GM12872 (cell line): ENCODE data around the gene SAA2.

Experiments
- TF ChIP-seq, protein P1 (sequence below): IDR thresholded peaks from 3 replicates; pipeline ENCODE4 v1.5.1; 2011; ENCODE audit warnings: low read depth, mild to moderate bottlenecking, low read length, moderate library complexity; ENCODE audit not compliant: insufficient read depth

SAA2 gene

GRCh38 chr11:18239655-18240054 lies 8.8 kb downstream of the SAA2 start:
- TF ChIP-seq, protein P1, sequence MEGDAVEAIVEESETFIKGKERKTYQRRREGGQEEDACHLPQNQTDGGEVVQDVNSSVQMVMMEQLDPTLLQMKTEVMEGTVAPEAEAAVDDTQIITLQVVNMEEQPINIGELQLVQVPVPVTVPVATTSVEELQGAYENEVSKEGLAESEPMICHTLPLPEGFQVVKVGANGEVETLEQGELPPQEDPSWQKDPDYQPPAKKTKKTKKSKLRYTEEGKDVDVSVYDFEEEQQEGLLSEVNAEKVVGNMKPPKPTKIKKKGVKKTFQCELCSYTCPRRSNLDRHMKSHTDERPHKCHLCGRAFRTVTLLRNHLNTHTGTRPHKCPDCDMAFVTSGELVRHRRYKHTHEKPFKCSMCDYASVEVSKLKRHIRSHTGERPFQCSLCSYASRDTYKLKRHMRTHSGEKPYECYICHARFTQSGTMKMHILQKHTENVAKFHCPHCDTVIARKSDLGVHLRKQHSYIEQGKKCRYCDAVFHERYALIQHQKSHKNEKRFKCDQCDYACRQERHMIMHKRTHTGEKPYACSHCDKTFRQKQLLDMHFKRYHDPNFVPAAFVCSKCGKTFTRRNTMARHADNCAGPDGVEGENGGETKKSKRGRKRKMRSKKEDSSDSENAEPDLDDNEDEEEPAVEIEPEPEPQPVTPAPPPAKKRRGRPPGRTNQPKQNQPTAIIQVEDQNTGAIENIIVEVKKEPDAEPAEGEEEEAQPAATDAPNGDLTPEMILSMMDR = no peak

- TF ChIP-seq, protein P1 = no peak
Observed at GRCh38 chr11:18236664-18237356, 11.7 kb downstream of the SAA2 start, which contains the start of gene SAA4. Gene SAA4, minus strand, starts transcription at chr11:18236802. Its CDS starts 876 bp downstream, at chr11:18235926.

DNA sequence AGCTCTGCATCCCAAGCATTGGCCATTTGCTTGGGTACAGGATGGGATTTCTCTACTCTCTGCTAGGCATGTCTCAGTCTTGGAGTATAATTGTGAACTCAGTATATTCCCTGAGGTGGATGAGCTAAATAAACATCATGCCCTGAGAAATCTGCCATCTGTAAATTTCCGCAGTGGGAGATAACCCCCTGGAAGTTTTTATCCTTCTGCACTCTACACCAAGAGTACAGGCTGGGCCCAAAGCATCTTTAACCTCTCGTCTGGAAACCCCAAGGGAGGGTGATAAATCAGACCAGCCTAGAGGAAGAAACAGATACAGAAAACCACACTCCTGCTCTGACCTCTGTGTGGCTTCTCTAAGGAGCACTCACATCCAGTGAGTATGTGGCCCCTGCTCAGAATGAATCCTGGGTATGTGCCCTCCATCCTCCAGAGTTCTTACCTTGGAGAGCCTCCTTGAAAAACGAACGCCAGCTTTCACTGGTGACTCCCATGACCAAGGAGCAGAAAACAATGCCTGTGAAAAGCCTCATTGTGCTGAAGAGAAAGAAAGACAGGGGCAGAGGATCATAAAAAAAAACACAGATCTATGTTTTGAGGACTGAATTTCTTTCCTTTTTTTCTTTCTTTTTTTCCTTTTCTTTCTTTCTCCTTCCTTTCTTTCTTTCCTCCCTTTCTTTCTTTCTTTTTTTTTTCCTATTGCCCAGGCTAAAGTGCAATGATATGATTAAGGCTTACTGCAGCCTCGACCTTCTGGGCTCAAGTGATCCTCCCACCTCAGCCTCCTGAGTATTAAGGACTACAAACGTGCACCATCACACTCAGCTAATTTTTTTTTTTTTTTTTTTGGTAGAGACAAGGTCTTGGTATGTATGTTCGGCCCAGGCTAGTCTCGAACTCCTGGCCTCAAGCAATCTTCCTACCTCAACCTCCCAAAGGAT lies 12.8 kb downstream of the SAA2 start:
- TF ChIP-seq, protein P1 = no peak

DNA sequence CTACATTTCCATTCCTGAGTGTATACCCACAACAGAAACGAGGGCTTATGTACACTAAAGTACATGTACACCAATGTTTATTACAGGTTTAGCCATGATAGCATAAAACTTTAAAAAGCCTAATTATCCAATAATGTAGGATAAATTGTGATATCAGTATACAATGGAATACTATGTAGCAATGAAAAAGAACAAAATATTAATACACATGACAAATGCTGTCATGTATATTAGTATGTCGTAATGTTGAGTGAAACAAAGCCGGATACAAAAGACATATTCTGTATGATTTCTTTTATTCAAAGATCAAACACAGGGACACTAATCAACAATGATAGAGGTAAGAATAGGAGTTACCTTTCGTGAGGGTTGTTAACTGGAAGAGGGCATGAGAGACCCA lies 14.6 kb downstream of the SAA2 start:
- TF ChIP-seq, protein P1 = no peak

- TF ChIP-seq, protein P1 = no peak
Observed at GRCh38 chr11:18230859-18231258, 17.6 kb downstream of the SAA2 start.

- TF ChIP-seq, protein P1 = no peak
Observed at GRCh38 chr11:18229501-18229900, 19.0 kb downstream of the SAA2 start.

GRCh38 chr11:18225913-18226312 lies 22.6 kb downstream of the SAA2 start:
- TF ChIP-seq, protein P1 = no peak
